Heart left ventricle (tissue), 16 donors: Measurements from ENCODE around the gene CACNA2D1. TPM values are rescaled to one million over a fixed set of nuclear protein-coding genes. Genes with fewer than 3 reads are reported as not detected.
"Not testable (repeated sequence)": the region's sequence is repeated elsewhere in the genome, so short reads cannot be mapped to it uniquely, and the experiment has no call there.

Experiments
- ATAC-seq, 4 donors: fragments of 200-7000 bp; cut with Tn5 transposase; one replicate each; pipeline ENCODE4 v1.9.1; 2020 to 2022; ENCODE audit warnings: moderate library complexity in 4 of 4, mild to moderate bottlenecking in 3 of 4, moderate number of reproducible peaks in 1 of 4
- DNase-seq, 5 donors: peaks; one replicate each; pipeline ENCODE4 v3.0.0-alpha.2; 2020
- H3K27ac ChIP-seq, 12 donors: fragments of 200-600 bp; sonication (generic) in 4 of 12; one replicate each; pipeline versions ENCODE4 v1.5.0 to v1.8.0; 2016 to 2022; ENCODE audit warnings: mild to moderate bottlenecking in 2 of 12
- H3K27me3 ChIP-seq, 9 donors: fragments of 200-600 bp; sonication (generic) in 2 of 9; one replicate each; pipeline versions ENCODE4 v1.5.1 to v1.8.0; 2016 to 2022; ENCODE audit warnings: mild to moderate bottlenecking in 3 of 9
- H3K36me3 ChIP-seq, 9 donors: fragments of 200-600 bp; sonication (generic) in 2 of 9; one replicate each; pipeline versions ENCODE4 v1.5.0 to v1.8.0; 2018 to 2022; ENCODE audit warnings: mild to moderate bottlenecking in 2 of 9
- H3K4me1 ChIP-seq, 12 donors: fragments of 200-600 bp; sonication (generic) in 4 of 12; one replicate each; pipeline versions ENCODE4 v1.5.0 to v1.8.0; 2016 to 2022; ENCODE audit warnings: mild to moderate bottlenecking in 3 of 12
- H3K4me3 ChIP-seq, 12 donors: fragments of 200-600 bp; sonication (generic) in 4 of 12; one replicate each; pipeline versions ENCODE4 v1.5.0 to v1.8.0; 2017 to 2022; ENCODE audit warnings: mild to moderate bottlenecking in 9 of 12, moderate library complexity in 4 of 12
- H3K9me3 ChIP-seq, 12 donors: fragments of 200-600 bp; sonication (generic) in 4 of 12; one replicate each; pipeline versions ENCODE4 v1.5.0 to v1.8.0; 2016 to 2022; ENCODE audit warnings: mild to moderate bottlenecking in 1 of 12
- POLR2A ChIP-seq, 2 donors: fragments of 450-650 bp; IDR thresholded peaks; one replicate each; pipeline ENCODE4 v1.6.1; 2017; ENCODE audit warnings: antibody characterized with exemption in 2 of 2, mild to moderate bottlenecking in 2 of 2, moderate library complexity in 2 of 2
- WGBS, 4 donors: extraction: QIAGEN DNeasy Blood & Tissue Kit in 2 of 4; methylation state at CpG; one replicate each; pipeline versions ENCODE4 v1.1.5 to v1.1.7; 2013 to 2018; 5-methylcytosine and 5-hydroxymethylcytosine counted together
- intact Hi-C, 10 donors: fragments of 100-400 bp; cut with DNase I; formaldehyde crosslinking; loops; one replicate each; pipeline versions ENCODE4 v1.11.1 to v1.14.2; 2022
- polyA plus RNA-seq, 2 donors: library from polyadenylated mRNA; stranded (reverse); fragments of 200-250 nt; gene quantifications; one replicate each; pipeline ENCODE4 v1.2.3, GENCODE V29; 2013
- total RNA-seq, 9 donors: library from RNA; depleted of rRNA in 2 of 9; stranded (reverse); fragments of >200 nt in 2 of 9; fragmentation: NEBNext Ultra II Directional in 3 of 9; extraction: Animal tissue kit (Norgen Biotek cat#: 25700) in 3 of 9; gene quantifications; one replicate each; pipeline versions ENCODE4 v1.1.0 to v1.2.4, GENCODE V29; 2016 to 2023
- TF ChIP-seq, protein P1 (sequence below), 12 donors: fragments of 200-600 bp; sonication (generic) in 4 of 12; IDR thresholded peaks; one replicate each; pipeline versions ENCODE4 v1.5.0 to v1.8.0; 2018 to 2022; ENCODE audit warnings: antibody characterized with exemption in 12 of 12, mild to moderate bottlenecking in 5 of 12
- donor health status: ischemic (EF 13 %, LVEDD 7.1; RV severe dilation, severe dysfunction).
- donor health status: healthy with polysubstance abuse.
- donor health status: DM: no; HTN: yes; CAD: no.
- donor health status: DM: no; HTN: no; CAD: no.
- donor health status: ischemic (EF 25% LVEDD 6.9; RV normal size, moderate dysfunction).
- donor health status: ischemic (EF 25% LVEDD 5.7; RV mildly dilated, moderate dysfunction).
- donor health status: healthy.
- donor health status: DM: yes; HTN: yes; CAD: no.
- donor health status: ischemic (EF 35%, LVEDD 5.7; RV mildly dilated, moderate dysfunction).
- donor health status: nonischemic (EF 11% LVEDD 7.7; RV severe dilation, severe dysfunction).
- donor health status: DM: yes; HTN: yes; CAD: no.
- donor health status: PGD.
- donor health status: ischemic (EF 29% LVEDD 5.4; RV normal size, mild dysfunction).
- donor health status: nonischemic (EF 23%, LVEDD 6.1; RV moderate dilation, normal function).

The CACNA2D1 gene
- total and polyA plus RNA-seq, 11 donors: 13.5 to 122 (median 55.5) TPM

DNA sequence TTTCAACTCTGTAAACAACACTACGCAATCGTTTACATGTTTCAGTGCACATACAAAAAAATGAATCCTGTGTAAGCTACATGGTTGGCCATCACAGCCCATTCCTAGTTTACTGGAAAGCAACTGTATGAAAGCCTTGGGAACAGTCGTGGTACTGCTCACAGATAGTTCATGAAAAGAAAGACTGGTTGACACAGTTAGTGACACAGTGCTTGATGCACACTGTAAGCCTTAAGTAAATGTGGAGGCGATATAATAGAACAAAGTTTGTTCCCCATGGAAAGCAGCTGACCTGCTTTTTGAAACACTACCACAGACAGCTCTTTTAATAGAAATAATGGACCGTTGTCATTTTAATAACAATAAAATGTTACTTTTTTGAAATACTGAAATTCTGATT is 5.1 kb downstream of the CACNA2D1 start:
- Histone ChIP-seq H3K4me3 (no peak overlapping the region), H3K9me3 (no peaks in the 10 kb centered on the region), H3K36me3 (no peaks in the 10 kb centered on the region), H3K27ac (no peak overlapping the region), H3K27me3 (peaks cover 0 to 20% (median 0%) of the 10 kb centered on the region in 9 donors), H3K4me1 (peaks cover 0 to 34% (median 11%) of the 10 kb centered on the region in 12 donors)
- intact Hi-C loops: no loop called here
- 70 to 73% (median 72%) methylated on average over 5 of the region's 5 CpGs for WGBS, 4 donors
- DNase-seq (no peak), ATAC-seq (peak in 1 of 4 donors; percentile 21)
- TF ChIP-seq, protein P1, sequence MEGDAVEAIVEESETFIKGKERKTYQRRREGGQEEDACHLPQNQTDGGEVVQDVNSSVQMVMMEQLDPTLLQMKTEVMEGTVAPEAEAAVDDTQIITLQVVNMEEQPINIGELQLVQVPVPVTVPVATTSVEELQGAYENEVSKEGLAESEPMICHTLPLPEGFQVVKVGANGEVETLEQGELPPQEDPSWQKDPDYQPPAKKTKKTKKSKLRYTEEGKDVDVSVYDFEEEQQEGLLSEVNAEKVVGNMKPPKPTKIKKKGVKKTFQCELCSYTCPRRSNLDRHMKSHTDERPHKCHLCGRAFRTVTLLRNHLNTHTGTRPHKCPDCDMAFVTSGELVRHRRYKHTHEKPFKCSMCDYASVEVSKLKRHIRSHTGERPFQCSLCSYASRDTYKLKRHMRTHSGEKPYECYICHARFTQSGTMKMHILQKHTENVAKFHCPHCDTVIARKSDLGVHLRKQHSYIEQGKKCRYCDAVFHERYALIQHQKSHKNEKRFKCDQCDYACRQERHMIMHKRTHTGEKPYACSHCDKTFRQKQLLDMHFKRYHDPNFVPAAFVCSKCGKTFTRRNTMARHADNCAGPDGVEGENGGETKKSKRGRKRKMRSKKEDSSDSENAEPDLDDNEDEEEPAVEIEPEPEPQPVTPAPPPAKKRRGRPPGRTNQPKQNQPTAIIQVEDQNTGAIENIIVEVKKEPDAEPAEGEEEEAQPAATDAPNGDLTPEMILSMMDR (IDR thresholded peaks at IDR 0.05): no peak
- TF ChIP-seq POLR2A (IDR thresholded peaks at IDR 0.05): no peak

DNA sequence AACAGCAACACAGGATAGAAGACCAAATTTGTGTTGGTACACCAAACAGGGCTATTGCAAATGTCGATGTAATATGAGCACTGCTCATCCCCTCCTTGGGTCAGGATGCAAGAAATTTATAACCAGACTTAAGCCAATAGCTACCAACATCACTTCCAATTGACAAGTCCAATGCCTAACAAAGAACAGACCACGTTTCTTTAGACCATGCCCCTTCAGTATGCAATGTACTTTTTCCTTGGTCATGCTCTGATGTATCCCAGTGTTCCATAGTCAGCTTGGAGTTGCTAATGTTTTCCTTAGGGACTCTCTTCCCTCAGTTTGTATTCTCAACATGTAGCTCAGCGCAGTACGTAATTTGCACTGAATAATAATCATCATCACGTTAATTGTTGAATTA is 7.8 kb downstream of the CACNA2D1 start:
- no peak for ATAC-seq
- Histone ChIP-seq H3K36me3 (no peaks in the 10 kb centered on the region), H3K4me1 (peaks cover 0 to 23% (median 6%) of the 10 kb centered on the region in 12 donors), H3K4me3 (no peak overlapping the region), H3K27ac (no peak overlapping the region), H3K27me3 (peaks cover 0 to 3% (median 0%) of the 10 kb centered on the region in 9 donors), H3K9me3 (no peaks in the 10 kb centered on the region)
- TF ChIP-seq POLR2A (IDR thresholded peaks at IDR 0.05): no peak
- TF ChIP-seq, protein P1 (IDR thresholded peaks at IDR 0.05): no peak
- no peak for DNase-seq
- 89 to 93% (median 92%) methylated on average over 5 of the region's 5 CpGs for WGBS, 4 donors
- intact Hi-C loops: no loop called here

DNA sequence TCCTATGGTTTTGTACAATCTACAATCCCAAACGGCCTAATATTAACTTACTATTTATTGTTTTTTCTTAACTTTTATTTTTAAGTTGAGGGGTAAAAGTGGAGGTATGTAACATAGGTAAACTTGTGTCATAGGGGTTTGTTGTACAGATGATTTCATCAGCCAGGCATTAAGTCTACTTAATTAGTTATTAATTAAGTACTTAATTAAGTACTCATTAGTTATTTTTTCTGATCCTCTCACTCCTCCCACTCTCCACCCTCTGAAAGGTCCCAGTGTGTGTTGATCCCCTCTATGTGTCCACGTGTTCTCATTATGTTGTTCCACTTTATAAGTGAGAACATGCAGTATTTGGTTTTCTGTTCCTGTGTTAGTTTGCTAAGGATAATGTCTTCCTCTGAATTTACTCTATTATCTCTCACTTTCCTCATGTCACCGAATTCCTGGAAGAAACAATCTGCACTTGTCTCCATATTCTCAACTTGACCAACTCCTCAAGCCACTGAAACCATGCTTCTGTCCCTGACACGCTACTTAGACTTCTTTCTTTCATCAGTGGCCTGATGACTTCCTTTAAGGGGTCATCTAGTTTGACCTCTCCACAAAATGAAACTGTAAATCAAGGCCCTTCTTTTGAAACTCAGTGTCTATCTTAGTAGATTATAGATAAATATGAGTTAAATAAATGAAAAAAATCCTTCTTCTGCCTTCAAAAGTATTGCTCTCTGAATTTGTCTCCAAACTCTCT is 9.1 kb downstream of the CACNA2D1 start:
- Histone ChIP-seq H3K36me3 (no peaks in the 10 kb centered on the region), H3K27me3 (no peaks in the 10 kb centered on the region), H3K4me1 (peaks cover 0 to 12% (median 2%) of the 10 kb centered on the region in 12 donors), H3K4me3 (no peak overlapping the region), H3K9me3 (no peaks in the 10 kb centered on the region), H3K27ac (no peak overlapping the region)
- DNase-seq: no peak
- WGBS, 4 donors: 78 to 86% (median 83%) methylated on average over 4 of the region's 4 CpGs
- no peak for ATAC-seq
- intact Hi-C loops: no loop called here
- TF ChIP-seq, protein P1 (IDR thresholded peaks at IDR 0.05): no peak
- no peak for TF ChIP-seq POLR2A (IDR thresholded peaks at IDR 0.05)

DNA sequence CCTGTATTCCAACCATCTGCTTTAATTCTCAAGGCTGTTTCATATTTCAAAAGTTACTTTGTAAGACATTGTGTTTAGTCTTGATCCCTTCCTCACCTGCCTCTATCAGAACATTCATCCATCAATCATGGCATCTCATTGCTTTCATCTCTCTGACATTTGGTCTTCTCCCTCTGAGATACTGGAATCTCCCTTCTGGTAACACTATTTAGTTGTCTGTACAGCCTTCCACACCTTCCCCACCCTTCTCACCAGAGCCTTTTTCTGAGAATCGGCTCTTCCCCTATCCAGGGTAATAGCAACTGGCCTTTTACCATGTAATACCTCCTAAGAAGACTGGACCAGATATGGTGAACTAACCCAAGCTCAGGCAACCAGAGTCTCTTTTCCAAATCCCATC is 10.1 kb downstream of the CACNA2D1 start:
- intact Hi-C loops: no loop called here
- H3K4me1 ChIP-seq: peaks cover 0 to 11% (median 2%) of the 10 kb centered on the region in 12 donors
- no peak for DNase-seq
- ATAC-seq: no peak
- H3K36me3 ChIP-seq: no peaks in the 10 kb centered on the region
- 67 to 77% (median 74%) methylated on average over 1 of the region's 1 CpG for WGBS, 4 donors
- no peak for TF ChIP-seq POLR2A (IDR thresholded peaks at IDR 0.05)
- TF ChIP-seq, protein P1 (IDR thresholded peaks at IDR 0.05): no peak
- H3K27ac ChIP-seq: no peak overlapping the region
- H3K9me3 ChIP-seq: no peaks in the 10 kb centered on the region
- no peak overlapping the region for H3K4me3 ChIP-seq
- H3K27me3 ChIP-seq: no peaks in the 10 kb centered on the region

DNA sequence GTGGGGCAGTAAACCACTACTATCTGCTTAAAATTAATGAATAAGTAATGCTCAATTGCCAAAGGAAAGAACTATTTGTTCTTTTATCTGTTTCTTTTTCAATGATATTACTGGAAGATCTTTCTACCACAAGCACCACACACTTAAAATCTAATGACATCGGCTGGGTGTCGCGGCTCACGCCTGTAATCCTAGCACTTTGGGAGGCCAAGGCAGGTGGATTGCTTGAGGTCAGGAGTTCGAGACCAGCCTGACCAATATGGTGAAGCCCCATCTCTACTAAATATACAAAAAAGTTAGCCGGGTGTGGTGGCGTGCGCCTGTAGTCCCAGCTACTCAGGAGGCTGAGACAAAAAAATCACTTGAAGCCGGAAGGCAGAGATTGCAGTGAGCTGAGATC is 10.8 kb downstream of the CACNA2D1 start:
- H3K9me3 ChIP-seq, H3K27ac ChIP-seq, DNase-seq, H3K27me3 ChIP-seq, H3K4me3 ChIP-seq, H3K36me3 ChIP-seq, ATAC-seq, intact Hi-C loops: not testable (repeated sequence)
- 90 to 96% (median 94%) methylated on average over 9 of the region's 9 CpGs for WGBS, 4 donors
- H3K4me1 ChIP-seq: peaks cover 0 to 15% (median 3%) of the 10 kb centered on the region in 12 donors
